Upper lobe of left lung (tissue), 6 donors: ENCODE measurements around the gene ALOX12. TPM values are rescaled to one million over a fixed set of nuclear protein-coding genes. Genes with fewer than 3 reads are reported as not detected.

Experiments used
- ATAC-seq, 2 donors: fragments of 200-7000 bp; cut with Tn5 transposase; one replicate each; pipeline ENCODE4 v1.9.1; 2022; ENCODE audit warnings: mild to moderate bottlenecking in 2 of 2, moderate library complexity in 2 of 2; ENCODE audit not compliant: low FRiP score in 2 of 2
- DNase-seq, 2 donors: peaks; one replicate each; pipeline ENCODE4 v3.0.0-alpha.2; 2019 to 2020
- H3K27ac ChIP-seq, 4 donors: fragments of 200-600 bp; sonication (generic); one replicate each; pipeline ENCODE4 v1.5.1; 2016 to 2019
- H3K27me3 ChIP-seq, 4 donors: fragments of 200-600 bp; sonication (generic); one replicate each; pipeline ENCODE4 v1.5.1; 2017 to 2019
- H3K36me3 ChIP-seq, 4 donors: fragments of 200-600 bp; sonication (generic); one replicate each; pipeline ENCODE4 v1.5.1; 2016 to 2019
- H3K4me1 ChIP-seq, 4 donors: fragments of 200-600 bp; sonication (generic); one replicate each; pipeline ENCODE4 v1.5.1; 2018 to 2019
- H3K4me3 ChIP-seq, 4 donors: fragments of 200-600 bp; sonication (generic); one replicate each; pipeline ENCODE4 v1.5.1; 2017 to 2019; ENCODE audit warnings: mild to moderate bottlenecking in 2 of 4, moderate library complexity in 1 of 4
- H3K9me3 ChIP-seq, 4 donors: fragments of 200-600 bp; sonication (generic); one replicate each; pipeline ENCODE4 v1.5.1; 2018 to 2019
- EP300 ChIP-seq, 4 donors: sonication (generic); formaldehyde crosslinking; IDR thresholded peaks; one replicate each; pipeline ENCODE4 v1.5.1; 2017; ENCODE audit warnings: antibody characterized with exemption in 4 of 4, control low read depth in 2 of 4
- POLR2A ChIP-seq, 4 donors: fragments of 450-650 bp; IDR thresholded peaks; one replicate each; pipeline ENCODE4 v1.5.1; 2016 to 2017; ENCODE audit warnings: antibody characterized with exemption in 4 of 4, mild to moderate bottlenecking in 2 of 4
- POLR2AphosphoS5 ChIP-seq, 2 donors: sonication (generic); formaldehyde crosslinking; IDR thresholded peaks; one replicate each; pipeline ENCODE4 v1.5.1; 2017; ENCODE audit warnings: antibody characterized with exemption in 2 of 2
- WGBS, 2 donors: methylation state at CpG; one replicate each; pipeline ENCODE4 v1.1.5; 2017 to 2018; 5-methylcytosine and 5-hydroxymethylcytosine counted together
- total RNA-seq, 6 donors: library from RNA; depleted of rRNA in 4 of 6; stranded (reverse); fragments of >200 nt in 4 of 6; gene quantifications; one replicate each; pipeline versions ENCODE4 v1.1.0 to v1.2.1, GENCODE V29; 2016 to 2021
- TF ChIP-seq, protein P1 (sequence below), 6 experiments: fragments of 450-650 bp in 4 of 6; fragments of 200-600 bp in 2 of 6; sonication (generic) in 2 of 6; IDR thresholded peaks; one replicate each; pipeline ENCODE4 v1.5.1; 2016 to 2019; ENCODE audit warnings: antibody characterized with exemption in 6 of 6
- donor health status: DM: no; HTN: no; CAD: no; lungs with moderate emphysema.
- donor health status: DM: no; HTN: yes; CAD: no; lungs with severe emphysema.

ALOX12 gene
- total RNA-seq, 6 donors from 2014 or later = 0.26 to 3.1 (median 0.46) TPM

DNA sequence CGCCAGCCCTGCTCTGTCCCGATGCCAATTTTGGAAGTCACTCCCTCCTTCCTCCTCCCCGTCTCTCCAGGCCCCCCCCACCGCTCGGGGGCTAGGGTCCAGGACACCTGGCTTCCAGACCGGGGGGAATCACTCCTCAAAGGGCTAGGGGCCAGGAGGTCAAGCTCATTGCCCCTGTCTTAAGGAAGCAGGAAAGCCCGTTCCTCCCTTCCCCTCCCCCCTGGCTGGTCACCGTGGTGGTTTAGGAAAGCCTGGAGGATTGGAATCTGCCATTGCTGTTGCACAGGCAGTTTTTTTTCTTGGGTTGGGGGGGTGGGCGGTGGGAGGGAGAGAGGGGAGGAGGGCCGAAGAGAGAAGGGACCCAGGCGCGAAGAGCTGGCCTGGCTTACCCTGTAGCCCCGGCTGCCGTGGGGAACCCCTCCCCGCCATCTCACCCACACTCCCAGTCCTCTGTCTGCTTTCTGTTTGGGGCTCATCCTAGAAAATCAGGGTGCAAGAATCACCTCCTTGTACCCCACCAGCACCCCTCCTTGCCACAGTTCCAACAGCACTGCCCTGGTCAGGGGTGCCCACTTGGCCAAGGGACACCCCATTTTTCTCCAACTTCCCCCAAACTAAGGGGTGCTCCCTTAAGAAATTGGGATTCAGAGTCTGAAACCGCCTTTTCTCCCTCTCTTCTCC is 24.1 kb downstream of the ALOX12 start:
- peak overlapping the region; percentile 88 to 99 (median 95) for H3K27ac ChIP-seq
- DNase-seq (peak; percentile 37 to 53), ATAC-seq (no peak)
- H3K36me3 ChIP-seq = peaks cover 0 to 22% (median 0%) of the 10 kb centered on the region in 4 donors
- no peaks in the 10 kb centered on the region for H3K9me3 ChIP-seq
- no peak for TF ChIP-seq POLR2A (IDR thresholded peaks at IDR 0.05)
- no peak for TF ChIP-seq POLR2AphosphoS5 (IDR thresholded peaks at IDR 0.05)
- no peak for TF ChIP-seq EP300 (IDR thresholded peaks at IDR 0.05)
- TF ChIP-seq, protein P1, sequence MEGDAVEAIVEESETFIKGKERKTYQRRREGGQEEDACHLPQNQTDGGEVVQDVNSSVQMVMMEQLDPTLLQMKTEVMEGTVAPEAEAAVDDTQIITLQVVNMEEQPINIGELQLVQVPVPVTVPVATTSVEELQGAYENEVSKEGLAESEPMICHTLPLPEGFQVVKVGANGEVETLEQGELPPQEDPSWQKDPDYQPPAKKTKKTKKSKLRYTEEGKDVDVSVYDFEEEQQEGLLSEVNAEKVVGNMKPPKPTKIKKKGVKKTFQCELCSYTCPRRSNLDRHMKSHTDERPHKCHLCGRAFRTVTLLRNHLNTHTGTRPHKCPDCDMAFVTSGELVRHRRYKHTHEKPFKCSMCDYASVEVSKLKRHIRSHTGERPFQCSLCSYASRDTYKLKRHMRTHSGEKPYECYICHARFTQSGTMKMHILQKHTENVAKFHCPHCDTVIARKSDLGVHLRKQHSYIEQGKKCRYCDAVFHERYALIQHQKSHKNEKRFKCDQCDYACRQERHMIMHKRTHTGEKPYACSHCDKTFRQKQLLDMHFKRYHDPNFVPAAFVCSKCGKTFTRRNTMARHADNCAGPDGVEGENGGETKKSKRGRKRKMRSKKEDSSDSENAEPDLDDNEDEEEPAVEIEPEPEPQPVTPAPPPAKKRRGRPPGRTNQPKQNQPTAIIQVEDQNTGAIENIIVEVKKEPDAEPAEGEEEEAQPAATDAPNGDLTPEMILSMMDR (IDR thresholded peaks at IDR 0.05) = no peak
- peaks cover 0 to 5% (median 0%) of the 10 kb centered on the region in 4 donors for H3K27me3 ChIP-seq
- H3K4me3 ChIP-seq = peak overlapping the region in 3 of 4 donors; percentile 40 to 53 (median 48)
- 27 to 29% methylated on average over 13 to 14 of the region's 16 CpGs for WGBS, 2 donors
- peaks cover 58 to 92% (median 73%) of the 10 kb centered on the region in 4 donors for H3K4me1 ChIP-seq

DNA sequence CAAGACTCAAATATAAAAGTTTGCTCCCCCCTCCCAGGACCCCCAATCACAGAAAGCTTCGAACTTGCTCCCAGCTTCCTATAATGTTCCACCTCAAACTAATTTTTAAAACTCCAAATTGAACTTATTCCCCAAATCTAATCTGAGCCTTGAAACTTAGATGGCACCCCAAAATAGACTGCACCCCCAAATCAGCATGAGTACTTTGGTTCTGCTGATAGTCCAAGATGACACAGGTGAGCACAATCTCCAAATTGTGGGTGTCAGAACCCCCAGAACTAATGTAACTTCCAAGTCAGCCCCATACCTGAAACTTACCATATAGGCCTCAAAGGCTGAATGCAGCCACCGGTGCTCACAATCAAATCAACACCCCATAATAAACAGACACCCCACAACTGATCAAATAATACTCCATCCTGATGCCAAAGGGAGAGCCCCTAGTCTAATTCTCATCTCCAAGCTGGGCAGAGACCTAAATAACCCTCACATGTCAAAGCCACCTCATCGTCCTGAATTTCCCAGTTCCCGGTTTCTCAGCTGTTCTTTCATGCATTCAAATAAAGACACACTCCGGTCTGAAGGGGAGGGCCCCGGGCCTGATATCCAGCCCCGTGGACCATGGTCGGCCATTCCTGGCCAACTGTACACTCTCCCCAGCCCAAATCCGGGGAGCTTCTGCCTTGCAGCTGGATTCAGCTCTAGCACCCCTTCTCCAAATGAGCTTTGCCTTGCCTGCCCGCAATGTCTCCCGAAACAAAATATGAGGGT is 25.2 kb downstream of the ALOX12 start:
- peak overlapping the region; percentile 88 to 99 (median 95) for H3K27ac ChIP-seq
- no peak for ATAC-seq

DNA sequence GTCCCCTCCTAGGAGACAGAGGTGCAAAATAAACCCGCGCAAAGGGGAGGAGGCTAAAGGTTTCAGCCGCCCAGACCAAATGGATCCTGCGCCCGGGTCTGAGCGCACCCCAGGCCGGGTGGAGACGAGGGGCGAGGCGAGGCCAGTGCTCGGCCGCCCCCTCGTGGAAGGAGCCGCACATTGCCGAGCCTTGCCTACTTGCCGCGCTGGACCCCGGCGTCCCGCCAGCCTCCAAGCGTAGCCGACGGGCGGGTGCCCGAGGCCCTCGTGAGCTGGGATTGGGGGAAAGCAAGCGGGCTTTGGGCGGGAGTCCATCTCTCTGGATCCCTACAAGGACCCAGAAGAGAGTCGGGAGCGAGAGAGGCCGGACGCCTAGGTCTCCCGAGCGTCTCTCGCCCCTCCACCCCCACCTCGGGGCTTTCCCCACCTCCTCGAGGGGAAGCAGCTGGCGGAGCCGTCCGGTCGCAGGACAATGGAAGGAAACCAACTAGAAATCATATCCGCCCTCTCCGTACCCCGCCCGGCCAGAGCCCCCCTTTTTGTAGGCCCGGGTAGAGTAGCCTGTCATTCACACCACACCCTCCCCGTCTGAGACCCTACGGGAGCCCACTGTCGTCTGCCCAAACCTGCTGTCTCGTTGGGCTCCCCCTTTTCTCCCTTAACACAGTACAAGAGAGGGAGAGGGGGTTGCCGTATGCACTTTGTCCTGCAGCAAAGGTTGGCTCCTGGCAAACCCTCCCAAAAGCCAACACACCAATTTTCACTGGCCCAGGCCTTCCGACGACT is 26.3 kb downstream of the ALOX12 start:
- Histone ChIP-seq H3K27ac (peak overlapping the region; percentile 88 to 99 (median 95)), H3K4me3 (peak overlapping the region in 3 of 4 donors; percentile 42 to 54 (median 51)), H3K4me1 (peaks cover 44 to 86% (median 66%) of the 10 kb centered on the region in 4 donors), H3K36me3 (peaks cover 0 to 30% (median 0%) of the 10 kb centered on the region in 4 donors), H3K9me3 (no peaks in the 10 kb centered on the region), H3K27me3 (peaks cover 0 to 5% (median 0%) of the 10 kb centered on the region in 4 donors)
- DNase-seq = peak; percentile 88 to 96
- 3 to 5% methylated on average over 16 to 53 of the region's 53 CpGs for WGBS, 2 donors
- ATAC-seq = peak; percentile 88 to 89
- TF ChIP-seq POLR2AphosphoS5 (IDR thresholded peaks at IDR 0.05) = peak; percentile 62 to 77
- TF ChIP-seq, protein P1 (IDR thresholded peaks at IDR 0.05) = peak; percentile 92 to 98 (median 97)
- peak in 2 of 4 donors; percentile 19 to 42 for TF ChIP-seq POLR2A (IDR thresholded peaks at IDR 0.05)
- TF ChIP-seq EP300 (IDR thresholded peaks at IDR 0.05) = peak in 3 of 4 donors; percentile 63 to 86 (median 85)

More for the DNA sequence above, 25.2 kb downstream of the ALOX12 start:
- H3K4me1 ChIP-seq = peaks cover 55 to 85% (median 70%) of the 10 kb centered on the region in 4 donors
- peaks cover 0 to 5% (median 0%) of the 10 kb centered on the region in 4 donors for H3K27me3 ChIP-seq
- no peak for DNase-seq
- H3K9me3 ChIP-seq = no peaks in the 10 kb centered on the region
- TF ChIP-seq, protein P1 (IDR thresholded peaks at IDR 0.05) = no peak
- TF ChIP-seq POLR2A (IDR thresholded peaks at IDR 0.05) (no peak), EP300 (IDR thresholded peaks at IDR 0.05) (no peak), POLR2AphosphoS5 (IDR thresholded peaks at IDR 0.05) (no peak)
- H3K4me3 ChIP-seq = peak overlapping the region in 3 of 4 donors; percentile 42 to 54 (median 51)
- WGBS, 2 donors = 59 to 70% methylated on average over 11 of the region's 11 CpGs
- H3K36me3 ChIP-seq = peaks cover 0 to 28% (median 0%) of the 10 kb centered on the region in 4 donors

DNA sequence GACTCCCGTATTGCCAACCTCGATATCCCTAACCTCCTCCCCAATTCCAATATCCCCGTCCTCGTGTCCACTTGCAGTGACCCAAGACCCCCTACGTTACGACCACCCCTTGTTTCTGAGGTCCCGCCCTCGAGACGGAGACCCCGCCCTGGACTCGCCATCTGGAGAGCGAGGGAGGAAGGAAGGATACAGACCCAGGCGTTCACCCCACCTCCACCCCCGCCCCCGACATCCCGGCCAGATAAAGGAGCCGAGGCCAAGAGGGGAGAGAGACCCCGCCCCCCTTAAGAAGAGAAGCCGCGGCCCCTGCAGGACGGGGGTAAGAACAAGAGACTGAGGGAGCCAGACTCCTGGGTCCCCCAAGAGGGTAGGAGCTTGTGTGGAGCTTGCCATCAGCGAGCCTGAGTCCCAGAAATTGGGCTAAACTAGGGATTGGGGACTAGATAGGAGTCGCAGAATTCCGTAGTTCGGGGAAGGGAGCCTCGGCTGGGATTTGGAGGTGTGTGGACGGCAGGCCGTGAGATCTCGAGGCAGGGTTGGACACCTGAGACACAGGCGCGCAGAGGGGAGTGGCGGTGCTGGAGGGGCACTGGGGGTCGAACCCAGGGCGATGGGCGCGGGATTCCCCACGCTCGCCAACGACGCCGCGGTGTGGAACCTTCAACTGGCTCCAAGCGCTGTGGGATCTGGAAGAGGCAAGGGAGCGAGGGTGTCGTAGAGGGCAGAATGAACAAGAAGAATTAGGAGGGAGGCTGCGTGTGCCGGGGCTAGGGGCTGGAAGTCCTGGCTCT is 27.1 kb downstream of the ALOX12 start, which contains the start of gene BCL6B:
BCL6B (plus strand) TSS at position 270 of the 791 bp plus-strand sequence. CDS start 622 bp downstream, outside the sequence.
- DNase-seq (peak in 1 of 2 donors; percentile 84), ATAC-seq (peak in 1 of 2 donors; percentile 1)
- H3K4me3 ChIP-seq = peak within 1 kb of the TSS; percentile 42 to 54 (median 50)
- peaks cover 0 to 5% (median 0%) of the 10 kb centered on the region in 4 donors for H3K27me3 ChIP-seq
- H3K27ac ChIP-seq = peak within 1 kb of the TSS; percentile 88 to 99 (median 95)
- TF ChIP-seq, protein P1 (IDR thresholded peaks at IDR 0.05) = peak in 1 of 6 experiments; percentile 26
- TF ChIP-seq EP300 (IDR thresholded peaks at IDR 0.05) (no peak), POLR2AphosphoS5 (IDR thresholded peaks at IDR 0.05) (peak in 1 of 2 donors; percentile 6)
- no peaks in the 10 kb centered on the region for H3K9me3 ChIP-seq
- H3K4me1 ChIP-seq = peaks cover 37 to 87% (median 62%) of the 10 kb centered on the region in 4 donors
- H3K36me3 ChIP-seq = peaks cover 0 to 26% (median 0%) of the 10 kb centered on the region in 4 donors
- 9 to 17% methylated on average over 28 to 45 of the region's 47 CpGs for WGBS, 2 donors
